HG03521 (cell line): ENCODE measurements around the gene SERPINA5.

ENCODE experiments used
- ATAC-seq: cut with Tn5 transposase; IDR thresholded peaks from one replicate; pipeline ENCODE4 v1.9.1; 2021; ENCODE audit warnings: mild to moderate bottlenecking, moderate library complexity; ENCODE audit not compliant: unreplicated experiment

The SERPINA5 gene

GRCh38 chr14:94548999-94549985 is 31.9 kb upstream of the SERPINA5 start:
- ATAC-seq = no peak

GRCh38 chr14:94550041-94550440 is 31.2 kb upstream of the SERPINA5 start:
- ATAC-seq = no peak

- no peak for ATAC-seq
Observed at GRCh38 chr14:94555991-94556390, 25.2 kb upstream of the SERPINA5 start.

- no peak for ATAC-seq
Observed at GRCh38 chr14:94557327-94557726, 23.9 kb upstream of the SERPINA5 start.

- ATAC-seq = no peak
Observed at GRCh38 chr14:94558842-94559241, 22.4 kb upstream of the SERPINA5 start.

GRCh38 chr14:94559638-94560290 is 21.5 kb upstream of the SERPINA5 start:
- no peak for ATAC-seq

- no peak for ATAC-seq
Observed at GRCh38 chr14:94560291-94560665, 20.9 kb upstream of the SERPINA5 start.

GRCh38 chr14:94560751-94561655 is 20.2 kb upstream of the SERPINA5 start, which contains the start of gene SERPINA4:
TSS of gene SERPINA4 (plus strand) at chr14:94561442. CDS start at chr14:94563483, 2,041 bp downstream.
- ATAC-seq = no peak

GRCh38 chr14:94561656-94562010 is 19.6 kb upstream of the SERPINA5 start:
- no peak for ATAC-seq

GRCh38 chr14:94562022-94562421 is 19.2 kb upstream of the SERPINA5 start:
- no peak for ATAC-seq

- no peak for ATAC-seq
Observed at GRCh38 chr14:94562941-94563883, 18.0 kb upstream of the SERPINA5 start.

GRCh38 chr14:94564381-94564780 is 16.8 kb upstream of the SERPINA5 start:
- ATAC-seq = no peak

- no peak for ATAC-seq
Observed at GRCh38 chr14:94568186-94568585, 13.0 kb upstream of the SERPINA5 start.

- no peak for ATAC-seq
Observed at GRCh38 chr14:94569381-94570001, 11.7 kb upstream of the SERPINA5 start.

- ATAC-seq = no peak
Observed at GRCh38 chr14:94570002-94570400, 11.2 kb upstream of the SERPINA5 start.

GRCh38 chr14:94570440-94570839 is 10.8 kb upstream of the SERPINA5 start:
- no peak for ATAC-seq

- no peak for ATAC-seq
Observed at GRCh38 chr14:94571395-94571794, 9.8 kb upstream of the SERPINA5 start.

GRCh38 chr14:94571950-94572349 is 9.3 kb upstream of the SERPINA5 start:
- ATAC-seq = no peak

GRCh38 chr14:94572637-94573303 is 8.5 kb upstream of the SERPINA5 start:
- ATAC-seq = no peak
